ENCODE data around the gene TGM2.

The TGM2 gene

GRCh38 chr20:38199501-38200390 is 34.7 kb upstream of the TGM2 start:
- no peak for DNase-seq (ENCODE audit: low spot score)

GRCh38 chr20:38198238-38198861 is 33.3 kb upstream of the TGM2 start:
- no peak for DNase-seq (ENCODE audit: low spot score)

GRCh38 chr20:38197619-38198018 is 32.5 kb upstream of the TGM2 start:
- no peak for DNase-seq (ENCODE audit: low spot score)

GRCh38 chr20:38197217-38197616 is 32.1 kb upstream of the TGM2 start:
- no peak for DNase-seq (ENCODE audit: low spot score)

GRCh38 chr20:38196592-38196991 is 31.5 kb upstream of the TGM2 start:
- no peak for DNase-seq (ENCODE audit: low spot score)

GRCh38 chr20:38196076-38196475 is 31.0 kb upstream of the TGM2 start:
- DNase-seq (ENCODE audit: low spot score): no peak

- DNase-seq (ENCODE audit: low spot score): no peak
Observed at GRCh38 chr20:38195521-38195920, 30.5 kb upstream of the TGM2 start.

GRCh38 chr20:38194971-38195504 is 30.0 kb upstream of the TGM2 start:
- no peak for DNase-seq (ENCODE audit: low spot score)

- no peak for DNase-seq (ENCODE audit: low spot score)
Observed at GRCh38 chr20:38193586-38194105, 28.6 kb upstream of the TGM2 start.

- no peak for DNase-seq (ENCODE audit: low spot score)
Observed at GRCh38 chr20:38192323-38192885, 27.3 kb upstream of the TGM2 start.

GRCh38 chr20:38191654-38192053 is 26.6 kb upstream of the TGM2 start:
- DNase-seq (ENCODE audit: low spot score): no peak

GRCh38 chr20:38190936-38191371 is 25.9 kb upstream of the TGM2 start:
- DNase-seq (ENCODE audit: low spot score): no peak

- DNase-seq (ENCODE audit: low spot score): no peak
Observed at GRCh38 chr20:38190166-38190565, 25.1 kb upstream of the TGM2 start.

GRCh38 chr20:38187517-38187916 is 22.4 kb upstream of the TGM2 start:
- DNase-seq (ENCODE audit: low spot score): peak; percentile 79

- no peak for DNase-seq (ENCODE audit: low spot score)
Observed at GRCh38 chr20:38186788-38187221, 21.7 kb upstream of the TGM2 start.

GRCh38 chr20:38184101-38184500 is 19.0 kb upstream of the TGM2 start:
- no peak for DNase-seq (ENCODE audit: low spot score)

GRCh38 chr20:38181971-38182370 is 16.9 kb upstream of the TGM2 start:
- no peak for DNase-seq (ENCODE audit: low spot score)

GRCh38 chr20:38181207-38181801 is 16.2 kb upstream of the TGM2 start:
- no peak for DNase-seq (ENCODE audit: low spot score)

- DNase-seq (ENCODE audit: low spot score): no peak
Observed at GRCh38 chr20:38180781-38181180, 15.7 kb upstream of the TGM2 start.

- no peak for DNase-seq (ENCODE audit: low spot score)
Observed at GRCh38 chr20:38179846-38180245, 14.8 kb upstream of the TGM2 start.

- no peak for DNase-seq (ENCODE audit: low spot score)
Observed at GRCh38 chr20:38178581-38178980, 13.5 kb upstream of the TGM2 start.

- no peak for DNase-seq (ENCODE audit: low spot score)
Observed at GRCh38 chr20:38178065-38178491, 13.0 kb upstream of the TGM2 start.
